ENCODE measurements around the gene PNMA8B. TPM values are rescaled to one million over a fixed set of nuclear protein-coding genes. Genes with fewer than 3 reads are reported as not detected.

The PNMA8B gene
- total RNA-seq, 1 donor from 2014 or later: 1.9 TPM

GRCh38 chr19:46511237-46511636, 15.6 kb upstream of the PNMA8B start:
- no peak overlapping the region for H3K27ac ChIP-seq (ENCODE audit: low read depth, low read length)
- H3K79me2 ChIP-seq (ENCODE audit: insufficient read depth, low read length): no peaks in the 10 kb centered on the region
- Mint-ChIP-seq H3K4me3 (ENCODE audit: unreplicated experiment) (no peak overlapping the region), H3K27ac (ENCODE audit: unreplicated experiment) (no peak overlapping the region), H3K36me3 (ENCODE audit: low read depth, unreplicated experiment) (no peaks in the 10 kb centered on the region), H3K4me1 (ENCODE audit: low read depth, unreplicated experiment) (peaks cover 3% of the 10 kb centered on the region), H3K27me3 (ENCODE audit: low read depth, unreplicated experiment) (peaks cover 17% of the 10 kb centered on the region), H3K9me3 (ENCODE audit: unreplicated experiment) (peaks cover 2% of the 10 kb centered on the region)
- H3K9me3 ChIP-seq (ENCODE audit: insufficient read depth, low read depth, low read length): peaks cover 4% of the 10 kb centered on the region
- no peak overlapping the region for H3K9ac ChIP-seq (ENCODE audit: low read length)
- H3K4me2 ChIP-seq (ENCODE audit: low read length): no peak overlapping the region
- DNase-seq (ENCODE audit: low read depth) (no peak), FAIRE-seq (no peak)
- no peaks in the 10 kb centered on the region for H3K27me3 ChIP-seq (ENCODE audit: insufficient read depth, low read length)
- H3K4me1 ChIP-seq (ENCODE audit: insufficient read depth, low read length): no peaks in the 10 kb centered on the region
- no peak overlapping the region for H2AFZ ChIP-seq (ENCODE audit: low read depth, low read length)
- TF ChIP-seq EZH2 (IDR thresholded peaks at IDR 0.05; ENCODE audit: insufficient read depth, low read length): no peak
- no peak for TF ChIP-seq CTCF (IDR thresholded peaks at IDR 0.05; ENCODE audit: insufficient read depth, low read depth, low read length)
- H3K4me3 ChIP-seq (ENCODE audit: insufficient read depth, low read depth, low read length): no peak overlapping the region
- no peaks in the 10 kb centered on the region for H4K20me1 ChIP-seq (ENCODE audit: insufficient read depth, low read length)
- no peaks in the 10 kb centered on the region for H3K36me3 ChIP-seq (ENCODE audit: insufficient read depth, low read length)

- H3K27me3 Mint-ChIP-seq (ENCODE audit: low read depth, unreplicated experiment): peaks cover 5% of the 10 kb centered on the region
- Histone ChIP-seq H3K9me3 (ENCODE audit: insufficient read depth, low read depth, low read length) (peaks cover 8% of the 10 kb centered on the region), H3K9ac (ENCODE audit: low read length) (no peak overlapping the region), H3K4me2 (ENCODE audit: low read length) (no peak overlapping the region), H3K4me1 (ENCODE audit: insufficient read depth, low read length) (no peaks in the 10 kb centered on the region), H3K36me3 (ENCODE audit: insufficient read depth, low read length) (no peaks in the 10 kb centered on the region), H3K27ac (ENCODE audit: low read depth, low read length) (no peak overlapping the region), H2AFZ (ENCODE audit: low read depth, low read length) (no peak overlapping the region), H3K27me3 (ENCODE audit: insufficient read depth, low read length) (no peaks in the 10 kb centered on the region), H3K79me2 (ENCODE audit: insufficient read depth, low read length) (no peaks in the 10 kb centered on the region), H3K4me3 (ENCODE audit: insufficient read depth, low read depth, low read length) (no peak overlapping the region), H4K20me1 (ENCODE audit: insufficient read depth, low read length) (no peaks in the 10 kb centered on the region)
- no peak for TF ChIP-seq CTCF (IDR thresholded peaks at IDR 0.05; ENCODE audit: insufficient read depth, low read depth, low read length)
- no peak for TF ChIP-seq EZH2 (IDR thresholded peaks at IDR 0.05; ENCODE audit: insufficient read depth, low read length)
- peaks cover 4% of the 10 kb centered on the region for H3K9me3 Mint-ChIP-seq (ENCODE audit: unreplicated experiment)
- H3K27ac Mint-ChIP-seq (ENCODE audit: unreplicated experiment): no peak overlapping the region
- H3K4me1 Mint-ChIP-seq (ENCODE audit: low read depth, unreplicated experiment): peaks cover 2% of the 10 kb centered on the region
- no peak for FAIRE-seq
- DNase-seq (ENCODE audit: low read depth): no peak
- no peaks in the 10 kb centered on the region for H3K36me3 Mint-ChIP-seq (ENCODE audit: low read depth, unreplicated experiment)
- no peak overlapping the region for H3K4me3 Mint-ChIP-seq (ENCODE audit: unreplicated experiment)
Measured at GRCh38 chr19:46508206-46508605, 12.5 kb upstream of the PNMA8B start.

- FAIRE-seq: no peak
Measured at GRCh38 chr19:46503848-46504453, 8.3 kb upstream of the PNMA8B start.

More at GRCh38 chr19:46503848-46504453, 8.3 kb upstream of the PNMA8B start:
- DNase-seq (ENCODE audit: low read depth): no peak
- H3K9me3 Mint-ChIP-seq (ENCODE audit: unreplicated experiment): peaks cover 2% of the 10 kb centered on the region
- TF ChIP-seq CTCF (IDR thresholded peaks at IDR 0.05; ENCODE audit: insufficient read depth, low read depth, low read length): no peak
- no peak for TF ChIP-seq EZH2 (IDR thresholded peaks at IDR 0.05; ENCODE audit: insufficient read depth, low read length)
- H3K36me3 Mint-ChIP-seq (ENCODE audit: low read depth, unreplicated experiment): no peaks in the 10 kb centered on the region
- Histone ChIP-seq H2AFZ (ENCODE audit: low read depth, low read length) (no peak overlapping the region), H3K4me1 (ENCODE audit: insufficient read depth, low read length) (no peaks in the 10 kb centered on the region), H3K9ac (ENCODE audit: low read length) (no peak overlapping the region), H4K20me1 (ENCODE audit: insufficient read depth, low read length) (no peaks in the 10 kb centered on the region), H3K79me2 (ENCODE audit: insufficient read depth, low read length) (no peaks in the 10 kb centered on the region), H3K9me3 (ENCODE audit: insufficient read depth, low read depth, low read length) (peaks cover 5% of the 10 kb centered on the region), H3K4me2 (ENCODE audit: low read length) (no peak overlapping the region), H3K4me3 (ENCODE audit: insufficient read depth, low read depth, low read length) (no peak overlapping the region), H3K27me3 (ENCODE audit: insufficient read depth, low read length) (no peaks in the 10 kb centered on the region), H3K36me3 (ENCODE audit: insufficient read depth, low read length) (no peaks in the 10 kb centered on the region), H3K27ac (ENCODE audit: low read depth, low read length) (no peak overlapping the region)
- H3K4me1 Mint-ChIP-seq (ENCODE audit: low read depth, unreplicated experiment): peaks cover 11% of the 10 kb centered on the region
- H3K27ac Mint-ChIP-seq (ENCODE audit: unreplicated experiment): no peak overlapping the region
- H3K4me3 Mint-ChIP-seq (ENCODE audit: unreplicated experiment): no peak overlapping the region
- peaks cover 3% of the 10 kb centered on the region for H3K27me3 Mint-ChIP-seq (ENCODE audit: low read depth, unreplicated experiment)
